IMR-90 (cell line): ENCODE data around the gene PPP1R3F. TPM values are rescaled to one million over a fixed set of nuclear protein-coding genes. Genes with fewer than 3 reads are reported as not detected.

Experiments used
- ATAC-seq: fragments of 200-7000 bp; cut with Tn5 transposase; 2 replicates; pipeline ENCODE4 v1.9.1; 2020; ENCODE audit warnings: low read depth, mild to moderate bottlenecking, moderate library complexity
- BruUV-seq: library from RNA; stranded (reverse); fragments of 400-500 nt; replicated peaks from 2 replicates; lab custom pipeline; 2021; lab: Mats Ljungman, UMichigan
- CTCF ChIA-PET: fragments of 300-600 bp; formaldehyde crosslinking; extraction: SDS; loops from one replicate; lab custom pipeline; 2021; ENCODE audit warnings: antibody characterized with exemption; lab: Yijun Ruan, JAX
- POLR2A ChIA-PET: fragments of 300-600 bp; sonication (Branson Sonifier 250); formaldehyde crosslinking; loops from one replicate; lab custom pipeline; 2022; ENCODE audit warnings: antibody characterized with exemption; ENCODE audit not compliant: unreplicated experiment; lab: Charles Lee
- DNase-seq: peaks from one replicate; pipeline ENCODE4 v3.0.0; 2013
- H2AFZ ChIP-seq: replicated peaks from 2 replicates; pipeline ENCODE3; 2013; ENCODE audit warnings: low read length, mild to moderate bottlenecking; ENCODE audit not compliant: poor library complexity
- H2AK5ac ChIP-seq: 2 replicates; pipeline ENCODE4 v1.6.1; 2013; ENCODE audit warnings: low read depth, low read length, inconsistent platforms
- H2AK9ac ChIP-seq: replicated peaks from 2 replicates; pipeline ENCODE3; 2013; ENCODE audit warnings: mild to moderate bottlenecking, low read depth, low read length, moderate library complexity; ENCODE audit not compliant: poor library complexity
- H2BK120ac ChIP-seq: 2 replicates; pipeline ENCODE4 v1.6.1; 2013; ENCODE audit warnings: low read depth, low read length, inconsistent platforms
- H2BK15ac ChIP-seq: 3 replicates; pipeline ENCODE4 v1.6.1; 2013; ENCODE audit warnings: low read depth, low read length, inconsistent platforms
- H2BK20ac ChIP-seq: 2 replicates; pipeline ENCODE4 v1.6.1; 2013; ENCODE audit warnings: low read depth, mild to moderate bottlenecking, inconsistent platforms, low read length, moderate library complexity
- H2BK5ac ChIP-seq: 2 replicates; pipeline ENCODE4 v1.6.1; 2013; ENCODE audit warnings: mild to moderate bottlenecking, low read depth, low read length, inconsistent platforms; ENCODE audit not compliant: poor library complexity, severe bottlenecking
- H3K14ac ChIP-seq: replicated peaks from 2 replicates; pipeline ENCODE4 v1.6.1; 2013; ENCODE audit warnings: low read depth, low read length, inconsistent platforms
- H3K18ac ChIP-seq: 2 replicates; pipeline ENCODE4 v1.6.1; 2013; ENCODE audit warnings: low read depth, low read length, control low read depth
- H3K23ac ChIP-seq: 2 replicates; pipeline ENCODE4 v1.6.1; 2013; ENCODE audit warnings: low read depth, low read length, inconsistent platforms
- H3K27ac ChIP-seq: 2 replicates; pipeline ENCODE4 v1.5.1; 2013; ENCODE audit warnings: mild to moderate bottlenecking, control low read depth, low read length; ENCODE audit not compliant: insufficient read depth
- H3K27me3 ChIP-seq: 2 replicates; pipeline ENCODE4 v1.6.1; 2013; ENCODE audit warnings: low read length; ENCODE audit not compliant: control insufficient read depth, insufficient read depth
- H3K36me3 ChIP-seq: 2 replicates; pipeline ENCODE4 v1.6.1; 2013; ENCODE audit warnings: low read length, mixed read lengths; ENCODE audit not compliant: control insufficient read depth, insufficient read depth
- H3K4ac ChIP-seq: 2 replicates; pipeline ENCODE4 v1.6.1; 2013; ENCODE audit warnings: low read depth, low read length, inconsistent platforms
- H3K4me1 ChIP-seq: 2 replicates; pipeline ENCODE4 v1.6.1; 2013; ENCODE audit warnings: low read length, mixed read lengths; ENCODE audit not compliant: control insufficient read depth, insufficient read depth
- H3K4me2 ChIP-seq: 2 replicates; pipeline ENCODE4 v1.6.1; 2013; ENCODE audit warnings: low read depth, mild to moderate bottlenecking, control low read depth, low read length, moderate library complexity
- H3K4me3 ChIP-seq: 2 replicates; pipeline ENCODE4 v1.5.1; 2013; ENCODE audit warnings: low read depth, mild to moderate bottlenecking, control low read depth, low read length, moderate library complexity; ENCODE audit not compliant: insufficient read depth
- H3K56ac ChIP-seq: 2 replicates; pipeline ENCODE4 v1.6.1; 2013; ENCODE audit warnings: low read length, inconsistent platforms; ENCODE audit not compliant: insufficient read depth; ENCODE audit errors: extremely low read depth
- H3K79me1 ChIP-seq, 2 experiments: 2 replicates each; pipeline ENCODE4 v1.6.1; 2013; ENCODE audit warnings: low read length in 2 of 2, inconsistent platforms in 1 of 2, low read depth in 1 of 2
- H3K9ac ChIP-seq: 2 replicates; pipeline ENCODE4 v1.6.1; 2013; ENCODE audit warnings: low read depth, low read length, control low read depth
- H3K9me1 ChIP-seq: 2 replicates; pipeline ENCODE4 v1.6.1; 2013; ENCODE audit warnings: low read length, inconsistent platforms; ENCODE audit not compliant: insufficient read depth
- H3K9me3 ChIP-seq: 2 replicates; pipeline ENCODE4 v1.6.1; 2013; ENCODE audit warnings: low read length; ENCODE audit not compliant: control insufficient read depth, insufficient read depth
- H4K20me1 ChIP-seq: 2 replicates; pipeline ENCODE4 v1.6.1; 2013; ENCODE audit warnings: low read length, inconsistent platforms; ENCODE audit not compliant: insufficient read depth
- H4K5ac ChIP-seq: 2 replicates; pipeline ENCODE4 v1.6.1; 2013; ENCODE audit warnings: mild to moderate bottlenecking, low read depth, low read length, control low read depth
- H4K8ac ChIP-seq, 2 experiments: 2 replicates each; pipeline ENCODE4 v1.6.1; 2013; ENCODE audit warnings: low read depth in 2 of 2, low read length in 2 of 2, control low read depth in 1 of 2, inconsistent platforms in 1 of 2
- H4K91ac ChIP-seq: 2 replicates; pipeline ENCODE4 v1.6.1; 2013; ENCODE audit warnings: low read depth, low read length, inconsistent platforms; ENCODE audit not compliant: insufficient read depth
- CEBPB ChIP-seq: IDR thresholded peaks from 2 replicates; pipeline ENCODE4 v1.6.1; 2012; ENCODE audit warnings: low read depth, low read length, improper control_type of control experiment
- CHD1 ChIP-seq: IDR thresholded peaks from 2 replicates; pipeline ENCODE4 v1.6.1; 2012; ENCODE audit warnings: low read depth, low read length, improper control_type of control experiment
- NFE2L2 ChIP-seq: fragments of 150-350 bp; IDR thresholded peaks from 2 replicates; pipeline ENCODE4 v1.6.1; 2016; ENCODE audit warnings: low read depth, mild to moderate bottlenecking, low read length
- RCOR1 ChIP-seq: IDR thresholded peaks from 2 replicates; pipeline ENCODE4 v1.6.1; 2012; ENCODE audit warnings: mild to moderate bottlenecking, low read length, improper control_type of control experiment; ENCODE audit not compliant: insufficient replicate concordance
- WGBS, 2 experiments: methylation state at CpG; one replicate each; pipeline versions ENCODE4 v1.1.5 to v1.1.7; 2013; ENCODE audit warnings: missing lambda C conversion rate in 2 of 2; ENCODE audit not compliant: insufficient read length in 1 of 2; ENCODE audit errors: extremely low coverage in 2 of 2; 5-methylcytosine and 5-hydroxymethylcytosine counted together
- dilution Hi-C: fragments of 300-500 bp; cut with HindIII; formaldehyde crosslinking; loops from one replicate; pipeline ENCODE4 v1.14.3; 2018; ENCODE audit warnings: low sequenced_read_pairs; ENCODE audit not compliant: unreplicated experiment
- in situ Hi-C: fragments of 300-500 bp; cut with MboI; formaldehyde crosslinking; loops from 3 replicates; pipeline ENCODE4 v1.14.3; 2019; ENCODE audit warnings: low sequenced_read_pairs, inconsistent platforms, mixed read lengths
- intact Hi-C: fragments of 100-400 bp; cut with micrococcal nuclease; formaldehyde crosslinking; loops from 2 replicates; pipeline ENCODE4 v1.10.0; 2022
- polyA plus RNA-seq, 3 experiments: library from polyadenylated mRNA; depleted of rRNA; stranded (reverse); fragments of >200 nt; gene quantifications; 2 replicates each; pipeline ENCODE4 v1.2.3, GENCODE V29; 2012; ENCODE audit warnings: low replicate concordance in 1 of 3
- total RNA-seq: library from RNA; depleted of rRNA; stranded (reverse); fragments of >200 nt; gene quantifications from 2 replicates; pipeline ENCODE4 v1.2.3, GENCODE V29; 2012
- TF ChIP-seq, protein P1 (sequence below): conservative IDR thresholded peaks from 2 replicates; pipeline ENCODE4 v1.5.1; 2012; ENCODE audit warnings: mild to moderate bottlenecking, low read depth, low read length, improper control_type of control experiment

The PPP1R3F gene
- total and polyA plus RNA-seq, 2 of the 4 experiments (the other 2 are of a cell fraction) = 0.72 to 1.7 TPM

GRCh38 chrX:49251325-49251724 is 18.3 kb upstream of the PPP1R3F start:
- in situ Hi-C loops = no loop called here
- H3K56ac ChIP-seq = no peak overlapping the region
- H3K4me2 ChIP-seq = no peak overlapping the region
- no TSS peak for BruUV-seq
- no peak overlapping the region for H4K8ac ChIP-seq
- no peaks in the 10 kb centered on the region for H3K9me1 ChIP-seq
- H3K4ac ChIP-seq = no peak overlapping the region
- ATAC-seq (no peak), DNase-seq (no peak)
- dilution Hi-C loops = no loop called here
- no peaks in the 10 kb centered on the region for H3K9me3 ChIP-seq
- H2AFZ ChIP-seq = no peak overlapping the region
- no peaks in the 10 kb centered on the region for H3K79me1 ChIP-seq
- TF ChIP-seq NFE2L2 = no peak
- no peak for TF ChIP-seq RCOR1
- TF ChIP-seq CEBPB = no peak
- no peak for TF ChIP-seq CHD1
- TF ChIP-seq, protein P1, sequence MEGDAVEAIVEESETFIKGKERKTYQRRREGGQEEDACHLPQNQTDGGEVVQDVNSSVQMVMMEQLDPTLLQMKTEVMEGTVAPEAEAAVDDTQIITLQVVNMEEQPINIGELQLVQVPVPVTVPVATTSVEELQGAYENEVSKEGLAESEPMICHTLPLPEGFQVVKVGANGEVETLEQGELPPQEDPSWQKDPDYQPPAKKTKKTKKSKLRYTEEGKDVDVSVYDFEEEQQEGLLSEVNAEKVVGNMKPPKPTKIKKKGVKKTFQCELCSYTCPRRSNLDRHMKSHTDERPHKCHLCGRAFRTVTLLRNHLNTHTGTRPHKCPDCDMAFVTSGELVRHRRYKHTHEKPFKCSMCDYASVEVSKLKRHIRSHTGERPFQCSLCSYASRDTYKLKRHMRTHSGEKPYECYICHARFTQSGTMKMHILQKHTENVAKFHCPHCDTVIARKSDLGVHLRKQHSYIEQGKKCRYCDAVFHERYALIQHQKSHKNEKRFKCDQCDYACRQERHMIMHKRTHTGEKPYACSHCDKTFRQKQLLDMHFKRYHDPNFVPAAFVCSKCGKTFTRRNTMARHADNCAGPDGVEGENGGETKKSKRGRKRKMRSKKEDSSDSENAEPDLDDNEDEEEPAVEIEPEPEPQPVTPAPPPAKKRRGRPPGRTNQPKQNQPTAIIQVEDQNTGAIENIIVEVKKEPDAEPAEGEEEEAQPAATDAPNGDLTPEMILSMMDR = no peak
- 86% methylated on average over 1 of the region's 13 CpGs; no CpG with 5 or more reads in 1 of the 2 experiments for WGBS, 2 experiments
- no peak overlapping the region for H3K4me3 ChIP-seq
- ChIA-PET POLR2A (no interaction called here), CTCF (no interaction called here)
- no peak overlapping the region for H2BK15ac ChIP-seq
- intact Hi-C loops = no loop called here
- H4K91ac ChIP-seq = no peak overlapping the region
- H3K4me1 ChIP-seq = no peaks in the 10 kb centered on the region
- H2BK20ac ChIP-seq = no peak overlapping the region
- H2BK120ac ChIP-seq = no peak overlapping the region
- no peak overlapping the region for H2AK5ac ChIP-seq
- no peak overlapping the region for H2AK9ac ChIP-seq
- H3K23ac ChIP-seq = no peak overlapping the region
- no peak overlapping the region for H3K14ac ChIP-seq
- no peak overlapping the region for H2BK5ac ChIP-seq
- no peak overlapping the region for H3K27ac ChIP-seq
- H3K36me3 ChIP-seq = peaks cover 4% of the 10 kb centered on the region; the same call in 1 of the 2 replicates
- no peaks in the 10 kb centered on the region; the same call in 1 of the 2 replicates for H3K27me3 ChIP-seq
- H4K20me1 ChIP-seq = no peaks in the 10 kb centered on the region
- H3K9ac ChIP-seq = no peak overlapping the region
- no peak overlapping the region for H4K5ac ChIP-seq
- no peak overlapping the region for H3K18ac ChIP-seq
